ENCODE data around the gene MCOLN2.
"Not testable (repeated sequence)": the region's sequence is repeated elsewhere in the genome, so short reads cannot be mapped to it uniquely, and the experiment has no call there.

MCOLN2 gene

DNA sequence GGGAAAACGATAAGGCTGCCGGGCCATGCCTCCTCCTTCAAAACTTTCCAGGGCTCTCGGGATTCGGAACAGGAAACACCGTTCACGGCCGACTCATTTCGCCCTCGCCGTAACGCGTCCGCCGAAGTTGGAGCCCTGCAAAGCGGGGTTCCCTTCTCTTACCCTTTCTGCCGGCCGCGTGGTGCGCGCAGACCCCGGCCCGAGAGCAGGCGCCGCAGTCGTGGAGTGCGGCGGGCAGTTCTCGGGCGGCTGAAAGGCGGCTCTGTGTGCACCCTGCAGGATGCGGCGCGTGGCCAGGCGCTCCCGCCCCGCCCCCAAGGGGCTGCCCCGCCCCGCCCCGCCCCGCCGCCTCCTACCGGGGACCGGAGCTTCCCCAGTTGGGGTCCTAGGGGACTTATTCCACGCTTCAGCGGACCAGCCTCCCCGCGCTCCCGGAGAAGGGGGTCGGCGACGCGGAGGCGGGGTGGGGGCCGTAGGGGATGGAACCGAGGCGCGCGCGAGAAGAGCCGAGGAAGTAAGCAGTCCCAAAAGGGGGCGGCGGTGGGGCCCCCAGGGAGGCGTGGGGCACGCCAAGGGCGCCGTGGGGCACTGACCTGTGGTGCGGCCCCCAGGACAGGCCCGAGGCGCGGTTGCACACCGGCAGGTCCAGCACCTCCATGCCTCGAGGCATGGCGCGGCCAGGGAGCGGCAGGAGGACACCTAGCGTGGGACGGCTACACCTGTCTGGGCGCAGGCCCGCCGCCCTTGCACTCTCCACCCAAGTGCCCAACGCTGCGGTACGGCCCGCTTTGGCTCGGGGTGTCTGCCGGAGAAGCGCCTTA is at the start of gene MCOLN2:
TSS of gene MCOLN2 (minus strand) at position 268 of the 821 bp plus-strand sequence. CDS start at position 27, 241 bp downstream.
- peak in 5 of 6 experiments; percentile 29 to 57 (median 40) for DNase-seq

DNA sequence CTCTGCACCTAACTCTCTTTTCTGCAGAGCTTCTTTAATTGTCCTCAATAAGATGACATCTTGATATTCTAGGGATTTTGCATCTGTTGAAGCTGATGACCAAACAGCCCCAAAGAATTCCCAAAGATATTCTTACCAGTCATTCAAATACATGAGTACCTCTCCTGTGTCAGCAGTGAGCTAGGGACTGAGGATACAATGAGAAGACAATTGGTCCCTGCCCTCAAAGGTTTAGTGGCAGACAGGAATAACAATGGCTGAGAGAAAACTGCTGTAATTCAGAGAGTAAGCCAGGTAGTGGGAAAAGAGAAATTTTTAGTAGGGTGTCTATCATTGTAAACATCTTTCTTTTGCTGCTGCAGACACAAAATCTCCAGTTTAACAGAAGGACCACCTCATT is 45.5 kb upstream of the MCOLN2 start:
- no peak for DNase-seq

DNA sequence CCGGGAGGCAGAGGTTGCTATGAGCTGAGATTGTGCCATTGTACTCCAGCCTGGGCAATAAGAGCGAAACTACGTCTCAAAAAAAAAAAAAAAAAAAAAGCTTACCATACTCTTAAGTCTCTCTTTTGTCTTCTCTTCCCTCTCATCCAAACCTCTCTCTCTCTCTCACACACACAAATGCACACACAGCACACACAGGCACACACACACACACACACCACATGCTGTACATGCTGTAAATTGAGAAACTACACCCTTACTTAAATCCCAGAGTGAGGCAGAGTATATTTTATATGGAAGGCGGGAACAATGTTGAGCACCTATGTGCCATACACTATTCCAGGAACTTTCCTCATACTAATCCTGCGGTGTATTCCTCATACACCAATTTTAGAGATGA is 44.9 kb upstream of the MCOLN2 start:
- no peak for DNase-seq

DNA sequence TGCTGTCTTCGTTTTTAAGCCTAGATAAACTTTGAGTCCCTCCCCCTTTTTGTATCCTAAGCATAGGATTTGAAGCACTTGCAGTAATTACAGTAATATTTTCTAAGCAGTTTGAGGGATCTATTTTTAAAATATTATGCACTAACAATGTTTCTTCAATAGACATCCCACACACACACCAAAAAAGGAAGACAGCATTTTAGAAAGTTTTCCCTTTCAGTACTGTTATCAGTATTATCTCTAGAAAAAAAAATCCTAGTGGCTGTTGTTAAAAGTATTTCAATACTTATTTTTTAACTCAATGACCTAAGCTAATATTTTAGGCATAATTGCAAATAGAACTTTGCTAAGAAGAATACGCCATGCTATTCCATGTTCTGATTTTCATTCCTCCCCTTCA is 36.3 kb upstream of the MCOLN2 start:
- no peak for DNase-seq

DNA sequence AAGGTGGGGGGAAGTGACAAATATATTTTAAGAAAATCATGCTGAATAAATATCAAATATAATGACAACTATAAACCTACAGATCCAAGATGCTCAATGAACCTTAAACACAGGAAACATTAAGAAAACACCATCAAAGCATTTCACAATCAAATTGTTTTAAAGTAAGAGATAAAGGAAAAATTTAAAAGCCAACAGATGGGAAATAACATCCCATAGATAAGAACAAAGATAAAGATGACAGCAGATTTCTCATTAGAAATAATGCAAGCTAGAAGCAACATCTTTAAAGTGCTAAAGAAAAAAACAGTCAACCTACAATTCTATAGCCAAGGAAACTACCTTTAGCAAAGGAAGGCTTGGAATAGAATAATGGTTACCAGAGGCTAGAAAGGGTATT is 33.6 kb upstream of the MCOLN2 start:
- DNase-seq, result no peak

DNA sequence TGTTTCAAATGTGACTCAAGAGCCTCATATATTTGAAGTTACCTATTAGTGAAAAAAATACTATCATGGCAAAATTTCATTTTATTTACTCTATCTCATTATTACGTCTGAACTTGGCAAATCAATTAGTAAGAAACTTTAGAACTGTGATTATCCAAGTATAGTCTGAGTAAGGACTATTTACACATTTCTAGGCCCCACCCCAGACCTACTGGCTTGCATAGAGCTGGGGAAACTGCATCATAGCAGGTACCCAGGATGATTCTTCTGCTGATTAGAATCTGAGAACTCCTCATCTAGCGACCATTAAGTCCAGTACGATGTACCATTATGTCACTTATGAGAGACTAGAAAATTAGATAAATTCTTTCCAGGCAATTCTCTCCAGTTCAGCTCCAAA is 31.2 kb upstream of the MCOLN2 start:
- no peak for DNase-seq

DNA sequence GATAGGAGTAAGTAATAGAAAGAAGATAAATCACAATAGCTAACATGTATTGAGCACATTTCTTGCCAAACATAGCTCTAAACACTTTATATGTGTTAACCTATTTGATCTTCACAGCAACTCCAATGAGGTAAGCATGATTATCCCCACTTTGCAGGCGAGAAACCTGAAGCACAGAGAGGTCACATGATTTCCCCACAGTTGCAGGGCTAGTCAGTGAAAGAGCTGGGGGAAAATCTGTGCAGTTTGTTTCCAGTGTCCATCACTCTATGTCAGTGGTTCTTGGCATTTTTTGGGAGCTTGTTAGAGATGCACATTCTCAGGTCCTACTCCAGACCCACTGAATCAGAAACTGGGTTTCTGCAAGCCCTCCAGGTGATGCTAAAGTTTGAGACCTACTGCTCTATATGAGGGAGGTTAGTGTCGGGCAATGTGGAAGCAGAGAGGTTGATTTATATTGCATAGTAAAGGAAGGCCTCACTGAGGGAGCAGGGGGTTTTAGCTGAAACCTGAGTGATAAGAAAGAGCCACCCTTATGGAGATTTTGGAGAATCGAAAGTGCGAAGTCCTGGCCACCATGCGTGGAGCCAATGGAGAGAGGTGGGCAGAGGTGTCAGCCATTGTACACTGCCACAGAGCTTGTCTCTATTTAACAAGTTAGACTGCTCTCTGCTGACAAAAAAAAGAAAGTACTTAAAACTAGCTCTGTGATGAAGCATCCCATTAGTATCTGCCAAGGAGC is 30.5 kb upstream of the MCOLN2 start:
- peak in 3 of 6 experiments; percentile 10 to 39 (median 34) for DNase-seq

DNA sequence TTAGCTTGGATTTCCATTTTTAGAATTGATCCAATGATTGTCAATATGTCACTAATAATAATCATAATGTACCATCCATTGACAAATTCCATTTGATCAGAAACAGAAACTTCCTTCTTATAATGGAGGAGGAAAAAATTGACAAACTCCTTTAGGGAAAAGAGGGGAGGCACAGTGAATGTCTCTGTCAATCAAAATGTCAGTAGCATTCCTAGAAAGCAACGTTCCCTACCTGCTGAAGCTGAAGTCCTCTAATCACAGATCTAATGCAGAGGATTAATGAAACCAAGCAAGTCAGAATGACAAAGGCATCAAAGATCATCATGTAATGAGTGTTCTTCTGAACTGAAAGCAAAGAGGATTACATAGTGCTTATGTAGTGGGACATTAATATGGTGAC is 29.0 kb upstream of the MCOLN2 start:
- DNase-seq, result no peak

DNA sequence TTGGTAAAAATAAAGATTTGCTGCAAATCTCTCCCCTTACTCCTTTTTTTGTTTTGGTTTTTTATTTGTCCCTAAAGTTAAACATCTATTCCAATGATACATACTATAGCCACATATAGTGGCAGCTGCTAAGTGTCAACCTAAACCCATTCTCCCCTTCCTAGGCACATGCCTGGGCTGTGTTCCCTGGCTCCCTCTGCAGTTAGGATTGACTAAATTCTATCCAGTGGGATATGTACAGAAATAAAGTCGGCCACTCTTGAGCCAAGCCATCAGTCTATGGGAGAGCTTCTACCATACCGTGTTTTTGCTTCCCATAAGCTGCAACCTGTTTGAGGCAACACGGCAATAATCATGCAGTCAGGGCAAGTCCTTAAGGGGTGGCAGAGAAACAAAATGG is 27.8 kb upstream of the MCOLN2 start:
- no peak for DNase-seq

DNA sequence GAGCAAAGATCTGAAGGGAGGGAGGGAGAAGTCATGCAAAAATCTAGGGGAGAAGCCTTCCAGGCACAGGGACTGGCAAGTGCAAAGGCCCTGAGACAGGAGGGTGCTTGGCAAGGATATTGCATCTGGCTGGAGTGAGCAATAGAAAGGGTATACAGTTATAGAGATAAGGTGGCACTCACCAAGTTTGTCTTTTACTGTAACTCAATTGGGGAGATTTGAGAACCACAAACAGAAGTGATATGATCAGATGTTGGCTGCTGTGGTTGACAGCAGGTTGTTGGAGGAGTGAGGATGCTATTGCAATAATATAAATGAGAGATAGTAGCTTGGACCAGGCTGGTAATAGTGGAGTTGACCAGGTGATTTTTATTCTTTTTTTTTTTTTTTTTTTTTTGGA is 25.8 kb upstream of the MCOLN2 start:
- no peak for DNase-seq

DNA sequence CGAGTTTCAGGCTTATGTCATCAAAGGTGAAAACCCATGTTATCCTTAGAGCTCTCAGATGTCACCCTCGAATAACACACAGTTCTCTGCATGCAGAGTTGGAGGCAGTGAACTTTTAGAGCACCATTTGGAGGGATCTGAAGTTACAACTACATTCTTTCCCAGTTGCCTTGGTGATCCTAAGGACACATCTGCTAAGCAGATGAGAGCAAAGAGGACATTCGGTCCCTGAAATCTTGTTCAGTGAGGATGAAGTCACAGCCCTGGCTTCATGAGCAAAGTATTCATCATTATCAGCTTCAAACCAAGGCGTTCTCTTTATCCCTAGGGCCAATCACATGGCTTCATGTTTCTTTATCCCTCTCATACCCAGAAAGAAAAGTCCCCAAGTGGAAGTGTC is 23.1 kb upstream of the MCOLN2 start:
- no peak for DNase-seq

DNA sequence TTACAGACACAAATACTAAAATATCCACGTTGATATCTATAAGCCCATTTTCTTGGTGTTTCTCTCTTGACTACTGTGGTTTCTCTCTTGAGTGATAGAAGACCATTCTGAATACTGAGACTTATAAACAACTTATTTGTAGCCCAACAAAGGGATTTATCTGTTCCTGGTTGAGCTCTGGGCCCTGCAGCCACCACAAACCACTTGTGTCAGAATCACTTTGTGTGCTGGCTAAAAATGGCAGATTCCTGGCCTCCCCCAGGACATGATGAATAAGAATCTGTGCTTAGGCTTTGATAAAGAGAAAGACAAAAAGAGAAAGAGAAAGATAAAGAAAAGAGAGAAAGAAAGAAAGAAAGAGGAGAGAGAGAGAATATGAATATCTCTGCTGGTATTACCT is 18.9 kb upstream of the MCOLN2 start:
- DNase-seq, result no peak

DNA sequence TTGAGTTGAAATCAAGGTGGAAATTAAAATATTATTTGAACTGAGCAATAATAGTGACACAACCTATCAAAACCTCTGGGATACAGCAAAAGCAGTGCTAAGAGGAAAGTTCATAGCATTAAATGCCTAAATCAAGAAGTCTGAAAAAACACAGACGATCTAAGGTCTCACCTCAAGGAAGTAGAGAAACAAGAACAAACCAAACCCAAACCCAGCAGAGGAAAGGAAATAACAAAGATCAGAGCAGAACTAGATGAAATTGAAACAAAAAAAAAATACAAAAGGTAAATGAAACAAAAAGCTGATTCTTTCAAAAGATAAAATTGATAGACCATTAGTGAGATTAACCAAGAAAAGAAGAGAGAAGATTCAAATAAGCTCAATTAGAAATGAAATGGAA is 8.7 kb upstream of the MCOLN2 start:
- peak in 3 of 6 experiments; percentile 11 to 40 (median 25) for DNase-seq

DNA sequence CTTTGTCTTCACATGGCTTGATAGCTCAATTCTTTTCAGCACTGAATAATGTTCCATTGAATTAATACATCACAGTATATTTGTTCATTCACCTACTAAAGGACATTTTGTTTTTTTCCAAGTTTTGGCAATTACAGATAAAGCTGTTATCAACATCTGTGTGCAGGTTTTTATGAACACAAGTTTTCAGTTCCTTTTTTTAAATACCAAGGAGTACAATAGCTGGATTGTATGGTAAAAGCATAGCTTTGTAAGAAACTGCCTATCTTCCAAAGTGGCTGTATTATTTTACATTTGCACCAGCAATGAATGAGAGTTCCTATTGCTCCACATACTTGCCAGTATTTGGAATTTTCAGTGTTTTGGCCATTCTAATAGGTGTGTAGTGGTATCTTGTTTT is 4.8 kb upstream of the MCOLN2 start:
- DNase-seq, result no peak

DNA sequence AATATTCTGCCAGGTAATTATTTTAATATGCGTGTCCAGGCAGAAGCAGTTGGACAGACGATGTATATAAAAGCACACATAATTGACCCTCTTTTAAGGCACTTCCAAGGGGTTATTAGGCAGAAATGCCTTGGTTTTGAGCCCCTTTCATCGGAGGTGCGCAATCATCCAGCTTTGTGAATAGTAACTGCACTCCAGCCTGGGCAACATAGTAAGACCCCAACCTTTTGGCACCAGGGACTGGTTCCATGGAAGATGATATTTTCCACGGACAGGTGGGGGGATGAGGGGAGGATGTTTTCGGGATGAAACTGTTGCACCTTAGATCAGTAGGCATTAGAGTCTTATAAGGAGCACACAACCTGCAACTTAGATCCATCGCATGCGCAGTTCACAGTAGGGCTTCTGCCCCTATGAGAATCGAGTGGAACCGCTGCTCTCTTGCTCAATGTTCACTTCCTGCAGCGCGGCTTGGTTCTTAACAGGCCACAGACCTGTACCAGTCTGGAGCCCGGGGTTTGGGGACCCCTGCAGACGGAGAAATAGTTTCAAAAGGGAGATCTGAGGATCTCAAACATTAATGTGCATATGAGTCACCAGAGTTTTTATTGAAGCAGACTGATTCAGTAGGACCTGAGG is 1.8 kb upstream of the MCOLN2 start:
- DNase-seq, result peak; percentile 2 to 28 (median 12)

DNA sequence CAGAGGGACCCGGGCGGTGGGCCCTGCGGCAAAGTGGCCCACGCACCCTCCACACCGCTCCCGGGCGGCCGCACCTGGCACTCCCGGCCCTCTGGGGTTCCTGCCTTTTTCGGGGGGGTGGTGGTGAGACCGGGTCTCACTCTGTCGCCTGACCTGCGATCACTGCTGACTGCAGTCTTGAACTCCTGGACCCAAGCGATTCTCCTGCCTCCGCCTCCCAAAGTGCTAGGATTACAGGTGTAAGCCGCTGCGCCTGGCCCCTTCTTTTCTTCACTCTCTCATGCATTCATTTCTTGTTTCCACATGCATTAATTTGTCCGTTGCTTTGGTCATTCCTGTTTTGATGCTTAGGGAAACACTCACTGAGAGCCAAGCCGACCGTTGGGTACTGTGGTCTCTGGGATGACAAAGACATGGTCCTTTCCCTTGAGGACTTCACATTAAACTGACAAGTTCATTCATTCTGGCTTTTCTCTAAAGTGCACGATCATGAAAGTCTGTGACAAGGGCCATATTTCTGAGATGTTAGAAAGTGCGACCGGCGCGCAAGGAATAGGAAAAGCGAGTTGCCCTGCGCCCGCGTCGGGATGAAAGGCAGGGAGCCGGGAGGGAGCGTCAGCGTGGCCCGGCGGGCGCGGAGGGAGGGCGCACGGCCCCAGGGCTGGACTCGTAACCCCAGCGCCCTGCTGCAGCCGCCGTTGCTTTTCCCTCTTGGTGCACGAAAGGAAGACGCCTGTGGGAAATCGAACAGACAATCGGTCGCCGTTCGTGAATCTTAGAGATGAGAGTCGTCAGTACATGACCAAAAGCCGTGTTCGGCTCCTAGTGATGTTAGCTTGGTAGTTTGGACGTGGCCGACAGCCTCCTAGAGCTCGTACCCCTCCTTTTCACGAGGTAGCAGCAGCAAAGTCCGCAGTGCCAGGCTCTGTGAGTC is 1.0 kb upstream of the MCOLN2 start:
- DNase-seq, result peak in 3 of 6 experiments; percentile 13 to 38 (median 16)

DNA sequence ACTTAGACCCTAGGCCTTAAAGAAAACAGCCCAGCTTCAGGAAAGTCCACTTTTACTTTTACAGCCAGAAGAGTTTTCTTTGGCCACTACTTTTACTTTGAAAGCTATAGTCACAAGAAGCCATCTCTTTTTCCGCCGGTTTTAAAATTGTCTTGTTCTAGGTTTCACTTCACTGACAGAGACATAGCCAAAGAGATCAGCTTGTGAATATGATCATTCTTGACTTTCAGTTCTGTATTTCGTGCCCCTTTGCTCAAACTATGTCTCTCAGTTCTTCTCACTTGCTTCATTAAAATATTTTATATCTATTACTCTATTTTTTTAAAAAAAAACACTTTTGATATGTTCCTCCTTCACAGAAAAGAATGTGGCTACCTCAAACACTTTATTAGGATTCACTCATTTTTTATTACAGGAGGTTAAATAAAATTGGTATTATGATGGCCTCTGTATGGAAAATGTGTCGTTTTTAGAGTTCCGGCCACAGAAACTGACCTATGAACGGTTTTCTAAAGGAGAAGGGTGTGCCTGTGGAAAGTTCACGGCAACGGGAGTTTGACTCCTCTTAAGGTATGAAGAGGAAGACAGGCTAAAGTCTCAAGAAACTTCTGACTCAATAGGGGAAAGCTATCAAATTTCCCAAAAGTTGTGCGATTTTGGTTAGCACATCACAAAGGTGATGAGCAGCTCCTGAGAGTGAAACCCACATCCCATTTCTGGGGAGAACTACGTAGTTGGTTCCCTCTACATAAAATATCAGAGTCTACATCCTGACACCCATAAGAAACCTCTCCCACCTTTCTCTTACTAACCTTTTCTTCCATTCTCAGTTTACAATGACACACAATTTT is 1.2 kb downstream of the MCOLN2 start:
- DNase-seq, result no peak

DNA sequence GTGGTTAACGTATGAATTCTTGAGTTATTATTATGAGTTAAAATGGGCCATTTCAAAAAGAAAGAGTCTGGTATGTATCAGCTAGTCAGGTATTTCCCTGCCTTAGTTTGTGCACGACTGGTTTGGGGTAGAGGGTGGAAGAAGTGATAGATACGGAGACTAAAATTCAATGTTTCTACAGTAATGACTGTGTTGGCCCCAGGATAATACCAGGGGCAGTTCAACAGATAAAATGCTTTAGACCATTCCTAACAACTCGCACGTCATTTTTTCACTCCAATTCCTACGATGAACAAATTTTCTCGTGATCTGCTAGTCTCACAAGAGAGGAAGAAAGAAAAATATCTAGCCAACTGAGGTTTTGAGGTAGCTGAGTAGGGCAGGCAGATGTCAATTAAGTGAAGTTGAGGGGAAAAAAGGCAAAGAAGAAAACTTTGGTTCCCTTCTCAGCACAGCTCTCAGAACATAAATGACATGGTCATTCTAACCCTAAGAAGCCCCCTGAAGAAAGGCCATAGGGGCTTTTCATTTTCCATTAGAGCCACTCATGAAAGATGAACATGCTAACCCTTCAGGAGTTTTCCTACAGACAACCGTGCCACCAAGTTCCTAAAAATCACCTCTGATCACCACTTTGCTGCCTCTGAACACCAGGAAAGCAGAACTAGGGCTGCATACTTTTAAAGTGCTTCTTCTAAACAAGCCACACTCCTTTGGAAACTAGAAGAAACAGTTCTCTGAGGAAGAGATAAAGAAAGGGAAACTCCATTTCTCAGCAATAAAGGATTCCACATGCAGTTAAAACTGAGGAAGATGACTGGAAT is 5.6 kb downstream of the MCOLN2 start:
- DNase-seq, result no peak

DNA sequence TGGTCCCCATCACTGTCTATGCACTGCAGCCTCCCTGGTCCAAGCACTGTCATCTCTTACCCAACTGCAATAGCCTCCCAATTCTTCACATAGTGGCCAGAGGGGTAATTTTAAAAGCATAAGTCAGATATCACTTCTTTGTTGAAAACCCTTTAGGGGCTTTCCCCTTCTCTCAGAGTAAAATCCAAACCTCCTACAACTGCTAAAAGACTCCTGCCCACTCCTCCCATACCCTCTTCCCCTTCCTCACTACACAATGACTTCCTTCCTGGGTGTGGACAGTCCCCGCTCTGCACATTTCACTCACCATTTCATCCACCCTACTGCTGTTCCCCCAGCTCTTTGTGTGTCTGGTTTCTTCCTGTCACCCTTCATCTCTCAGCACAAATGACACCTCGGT is 8.3 kb downstream of the MCOLN2 start:
- DNase-seq, result no peak

DNA sequence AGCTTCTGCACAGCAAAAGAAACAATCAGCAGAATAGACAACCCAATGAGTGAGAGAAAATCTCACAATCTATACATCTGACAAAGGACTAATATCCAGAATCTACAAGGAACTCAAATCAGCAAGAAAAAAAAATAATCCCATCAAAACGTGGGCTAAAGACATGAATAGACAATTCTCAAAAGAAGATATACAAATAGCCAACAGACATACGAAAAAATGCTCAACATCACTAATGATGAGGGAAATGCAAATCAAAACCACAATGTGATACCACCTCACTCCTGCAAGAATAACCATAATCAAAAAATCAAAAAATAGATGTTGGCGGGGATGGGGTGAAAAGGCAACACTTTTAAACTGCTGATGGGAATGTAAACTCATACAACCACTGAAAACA is 10.4 kb downstream of the MCOLN2 start:
- DNase-seq, result not testable (repeated sequence)

DNA sequence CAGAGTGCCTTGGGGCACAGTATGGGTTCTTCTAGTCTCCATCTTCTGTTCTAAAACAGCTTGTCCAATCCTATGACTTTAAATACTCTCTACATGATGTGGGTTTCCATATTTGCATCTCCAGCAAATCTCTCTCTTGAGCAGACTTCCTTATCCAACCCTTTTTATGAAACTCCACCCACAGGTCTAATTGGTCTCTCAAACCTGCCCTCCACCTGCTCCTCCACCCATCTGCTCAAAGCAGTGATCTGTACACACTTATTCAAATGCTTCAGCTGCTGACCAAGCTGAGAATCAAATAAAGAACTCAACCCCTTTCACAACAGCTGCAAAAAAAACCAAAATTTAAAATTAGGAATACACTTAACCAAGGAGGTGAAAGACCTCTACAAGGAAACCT is 11.5 kb downstream of the MCOLN2 start:
- no peak for DNase-seq

All from stimulated activated naive CD4-positive, alpha-beta T cell (primary cell).